NCI-H146 treated with DMSO at 0.1 percent for 48 hours (cell line): ENCODE measurements around the gene GNG12.
A peak's percentile ranks its signal among the peaks of the same experiment; 100 is the strongest.
"Not testable (repeated sequence)": the region's sequence is repeated elsewhere in the genome, so short reads cannot be mapped to it uniquely, and the experiment has no call there.

Experiments used
- DNase-seq: peaks from one replicate; lab custom pipeline; 2025; ENCODE audit not compliant: unreplicated experiment; lab: John Stamatoyannopoulos, UW

Gene GNG12

GRCh38 chr1:67735806-67736627 is 97.2 kb downstream of the GNG12 start:
- peak; percentile 35 for DNase-seq

- no peak for DNase-seq
These were observed 98.1 kb downstream of the GNG12 start for GRCh38 chr1:67735206-67735605.

- DNase-seq = no peak
These were observed 99.0 kb downstream of the GNG12 start for GRCh38 chr1:67734323-67734690.

GRCh38 chr1:67733681-67734322 is 99.5 kb downstream of the GNG12 start:
- DNase-seq = no peak

- DNase-seq = no peak
These were observed 100.5 kb downstream of the GNG12 start for GRCh38 chr1:67732750-67733151.

GRCh38 chr1:67731322-67731721 is 101.9 kb downstream of the GNG12 start:
- no peak for DNase-seq

GRCh38 chr1:67730312-67730711 is 103.0 kb downstream of the GNG12 start:
- DNase-seq = not testable (repeated sequence)

GRCh38 chr1:67729872-67730271 is 103.4 kb downstream of the GNG12 start:
- no peak for DNase-seq

GRCh38 chr1:67726224-67726623 is 107.0 kb downstream of the GNG12 start:
- DNase-seq = no peak

GRCh38 chr1:67724928-67725560 is 108.2 kb downstream of the GNG12 start:
- DNase-seq = peak; percentile 19

- no peak for DNase-seq
These were observed 109.6 kb downstream of the GNG12 start for GRCh38 chr1:67723620-67724019.

- no peak for DNase-seq
These were observed 110.1 kb downstream of the GNG12 start for GRCh38 chr1:67723126-67723525.

GRCh38 chr1:67722292-67722944 is 110.8 kb downstream of the GNG12 start:
- no peak for DNase-seq

GRCh38 chr1:67721650-67722291 is 111.5 kb downstream of the GNG12 start:
- DNase-seq = no peak

- DNase-seq = no peak
These were observed 112.2 kb downstream of the GNG12 start for GRCh38 chr1:67721112-67721511.

GRCh38 chr1:67719329-67720196 is 113.7 kb downstream of the GNG12 start:
- peak; percentile 46 for DNase-seq

- DNase-seq = no peak
These were observed 115.4 kb downstream of the GNG12 start for GRCh38 chr1:67717876-67718275.

- DNase-seq = no peak
These were observed 116.5 kb downstream of the GNG12 start for GRCh38 chr1:67716800-67717199.

GRCh38 chr1:67715819-67716218 is 117.4 kb downstream of the GNG12 start:
- DNase-seq = no peak
